Aorta (tissue), 5 donors: ENCODE data around the gene MRPS18B. TPM values are rescaled to one million over a fixed set of nuclear protein-coding genes. Genes with fewer than 3 reads are reported as not detected.

ENCODE experiments used
- ATAC-seq: fragments of 200-7000 bp; cut with Tn5 transposase; one replicate; pipeline ENCODE4 v1.9.1; 2022; ENCODE audit warnings: moderate library complexity; ENCODE audit not compliant: low FRiP score
- DNase-seq, 2 donors: peaks; one replicate each; pipeline ENCODE4 v3.0.0-alpha.2; 2020
- H3K27ac ChIP-seq, 2 donors: one replicate each; pipeline ENCODE4 v1.5.1; 2013; ENCODE audit warnings: low read length in 2 of 2, mild to moderate bottlenecking in 2 of 2, moderate library complexity in 2 of 2, control low read depth in 1 of 2, inconsistent platforms in 1 of 2, low read depth in 1 of 2
- H3K27me3 ChIP-seq, 2 donors: one replicate each; pipeline ENCODE4 v1.6.1; 2013; ENCODE audit warnings: control low read depth in 1 of 2, low read length in 1 of 2, mild to moderate bottlenecking in 1 of 2, moderate library complexity in 1 of 2; ENCODE audit not compliant: insufficient read depth in 2 of 2, control insufficient read depth in 1 of 2
- H3K36me3 ChIP-seq, 2 donors: one replicate each; pipeline ENCODE4 v1.6.1; 2013; ENCODE audit warnings: control low read depth in 1 of 2, low read length in 1 of 2, mild to moderate bottlenecking in 1 of 2; ENCODE audit not compliant: insufficient read depth in 2 of 2, control insufficient read depth in 1 of 2
- H3K4me1 ChIP-seq, 2 donors: one replicate each; pipeline ENCODE4 v1.6.1; 2013; ENCODE audit warnings: low read length in 2 of 2, control low read depth in 1 of 2, mild to moderate bottlenecking in 1 of 2, moderate library complexity in 1 of 2; ENCODE audit not compliant: insufficient read depth in 2 of 2, control insufficient read depth in 1 of 2
- H3K4me3 ChIP-seq, 2 donors: one replicate each; pipeline ENCODE4 v1.5.1; 2013; ENCODE audit warnings: low read length in 2 of 2, control low read depth in 1 of 2, mild to moderate bottlenecking in 1 of 2
- H3K9me3 ChIP-seq: one replicate; pipeline ENCODE4 v1.6.1; 2013; ENCODE audit warnings: mild to moderate bottlenecking, low read length; ENCODE audit not compliant: control insufficient read depth
- WGBS, 2 donors: extraction: QIAGEN DNeasy Blood & Tissue Kit; methylation state at CpG; one replicate each; pipeline ENCODE4 v1.1.7; 2013; 5-methylcytosine and 5-hydroxymethylcytosine counted together
- intact Hi-C, 2 donors: fragments of 100-400 bp; cut with DNase I; formaldehyde crosslinking; loops; one replicate each; pipeline versions ENCODE4 v1.14.2 to v1.15.0; 2022
- polyA plus RNA-seq, 2 donors: library from polyadenylated mRNA; stranded (reverse); fragments of 200-250 nt; gene quantifications; one replicate each; pipeline ENCODE4 v1.2.3, GENCODE V29; 2013
- total RNA-seq, 2 donors: library from RNA; stranded (reverse); fragmentation: NEBNext Ultra II Directional; extraction: Animal tissue kit (Norgen Biotek cat#: 25700); gene quantifications; one replicate each; pipeline ENCODE4 v1.2.1, GENCODE V29; 2021
- donor health status: healthy with polysubstance abuse.
- donor health status: Bipolar disorder and iron deficiency.
- donor health status: DM: no; HTN: no; CAD: no.
- donor health status: DM: no; HTN: no; CAD: no.
- donor health status: DM: yes; HTN: yes; CAD: no.

MRPS18B gene
- total and polyA plus RNA-seq, 4 donors: 26.6 to 45.6 (median 34.0) TPM

DNA sequence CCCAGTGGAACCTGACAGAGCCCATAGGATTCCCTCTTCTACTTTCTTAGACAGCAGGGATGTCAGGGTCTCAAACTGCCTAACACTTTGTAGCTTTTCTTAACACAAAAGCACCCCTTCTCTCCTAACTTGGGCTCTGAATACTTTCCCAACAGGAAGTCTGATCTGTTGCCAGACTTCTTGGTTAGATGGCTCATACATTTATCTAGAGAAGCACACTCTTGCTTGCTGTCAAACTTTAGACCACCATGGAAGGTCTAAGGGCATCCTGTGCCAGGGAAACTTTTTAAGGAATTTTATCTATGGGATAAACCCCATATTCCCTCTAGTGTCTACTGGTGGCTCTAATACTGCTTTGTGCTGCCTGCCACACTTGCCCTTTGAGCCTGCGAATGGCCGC, 26.0 kb downstream of the MRPS18B start:
- ATAC-seq: no peak
- Histone ChIP-seq H3K27me3 (no peaks in the 10 kb centered on the region), H3K27ac (no peak overlapping the region), H3K36me3 (peaks cover 0 to 2% of the 10 kb centered on the region in 2 donors), H3K4me3 (no peak overlapping the region), H3K4me1 (no peaks in the 10 kb centered on the region), H3K9me3 (no peaks in the 10 kb centered on the region)
- WGBS, 2 donors: 93 to 95% methylated on average over 2 of the region's 2 CpGs
- DNase-seq: no peak
- intact Hi-C loops: no loop called here

DNA sequence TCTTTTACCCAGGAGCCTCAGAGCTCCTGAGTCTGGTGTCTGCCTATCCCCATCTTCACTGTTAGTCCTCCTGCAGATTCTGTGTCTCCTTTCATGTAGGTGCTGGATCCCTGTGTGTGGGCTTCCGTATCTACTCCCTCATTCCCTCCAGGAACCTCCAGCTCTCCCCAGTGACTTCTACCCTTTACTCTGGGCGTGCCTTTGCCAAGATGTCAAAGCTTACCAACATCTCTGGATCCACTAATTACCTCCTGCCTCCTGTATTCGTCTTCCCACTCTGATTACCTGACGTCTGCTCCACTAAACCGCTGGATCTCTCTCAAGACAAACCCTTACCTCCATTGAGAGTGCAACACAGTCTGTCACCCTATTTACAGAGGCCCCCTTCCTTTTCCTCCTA, 27.1 kb downstream of the MRPS18B start:
- intact Hi-C loops: no loop called here
- Histone ChIP-seq H3K36me3 (peaks cover 0 to 2% of the 10 kb centered on the region in 2 donors), H3K4me1 (no peaks in the 10 kb centered on the region), H3K27me3 (no peaks in the 10 kb centered on the region), H3K4me3 (no peak overlapping the region), H3K9me3 (no peaks in the 10 kb centered on the region), H3K27ac (no peak overlapping the region)
- WGBS, 2 donors: 82 to 86% methylated on average over 5 of the region's 5 CpGs
- DNase-seq: no peak
- no peak for ATAC-seq

DNA sequence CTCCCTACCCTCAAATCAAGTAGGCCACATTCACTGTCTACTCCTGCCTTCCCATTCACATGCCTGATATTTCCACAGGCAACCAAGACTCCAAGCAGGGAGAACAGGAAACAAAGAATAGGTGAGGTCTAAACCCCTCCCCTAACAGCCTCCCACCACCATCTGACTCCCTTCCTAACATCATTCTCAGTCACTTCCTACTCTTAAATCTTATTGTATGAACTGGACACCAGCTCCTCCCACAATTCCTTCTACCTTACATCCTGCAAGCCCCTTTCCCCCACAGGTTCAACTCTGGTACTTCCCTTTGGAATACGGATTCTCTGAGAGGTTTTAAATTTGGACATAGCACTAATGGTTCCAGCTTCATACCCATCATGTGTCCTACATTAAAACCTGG, 28.3 kb downstream of the MRPS18B start:
- Histone ChIP-seq H3K4me3 (no peak overlapping the region), H3K27me3 (no peaks in the 10 kb centered on the region), H3K27ac (no peak overlapping the region), H3K36me3 (no peaks in the 10 kb centered on the region), H3K4me1 (no peaks in the 10 kb centered on the region), H3K9me3 (no peaks in the 10 kb centered on the region)
- 70 to 79% methylated on average over 1 of the region's 1 CpG for WGBS, 2 donors
- intact Hi-C loops: no loop called here
- no peak for DNase-seq
- ATAC-seq: no peak

DNA sequence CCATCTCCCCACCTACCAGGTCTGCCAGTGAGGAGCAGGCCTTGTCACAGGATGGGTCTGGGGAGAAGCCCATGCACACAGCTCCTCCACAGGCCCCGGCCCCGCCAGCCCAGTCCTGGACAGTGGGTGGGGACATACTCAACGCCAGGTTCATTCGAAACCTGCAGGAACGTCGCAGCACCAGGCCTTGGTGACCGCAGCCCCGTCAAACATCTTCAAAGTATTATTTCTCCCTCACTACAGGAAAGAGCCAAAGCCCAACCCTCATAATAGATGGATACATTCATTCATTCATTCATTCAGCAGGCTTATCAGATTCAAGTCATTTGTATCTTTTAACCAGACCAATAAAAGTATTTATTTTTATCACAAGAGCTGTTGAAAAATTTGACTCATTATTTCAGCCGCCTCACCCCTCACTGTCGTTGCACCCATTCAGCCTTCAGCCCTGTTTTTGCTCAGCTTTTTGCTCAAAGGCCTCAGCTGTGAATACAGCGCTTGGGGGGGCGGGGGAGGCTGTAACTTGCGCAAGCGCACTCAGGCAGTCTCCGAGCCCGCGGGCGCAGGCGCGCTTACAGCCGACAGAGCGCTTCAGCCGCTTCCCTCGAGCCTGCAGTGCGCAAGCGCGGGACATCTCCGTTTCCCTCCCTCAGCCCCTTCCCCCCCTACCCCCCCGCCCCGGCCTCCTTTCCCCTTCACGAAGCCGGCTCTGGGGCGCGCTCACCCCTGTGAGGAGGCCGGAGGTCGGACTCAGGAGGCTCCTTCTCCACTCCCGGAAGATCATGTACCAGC, 29.0 kb downstream of the MRPS18B start, which contains the start of gene C6orf136:
Gene C6orf136 (plus strand): TSS at position 684 of the 792 bp plus-strand sequence. CDS start 99 bp downstream, at position 783.
- peak; percentile 95 to 98 for DNase-seq
- WGBS, 2 donors: 10 to 11% methylated on average over 29 to 37 of the region's 37 CpGs
- no peaks in the 10 kb centered on the region for H3K9me3 ChIP-seq
- intact Hi-C loops: no loop called here
- H3K4me1 ChIP-seq: no peaks in the 10 kb centered on the region
- H3K36me3 ChIP-seq: no peaks in the 10 kb centered on the region
- peak within 1 kb of the TSS; percentile 7 to 46 for H3K27ac ChIP-seq
- H3K4me3 ChIP-seq: peak within 1 kb of the TSS; percentile 63 to 88
- peak; percentile 91 for ATAC-seq
- H3K27me3 ChIP-seq: no peaks in the 10 kb centered on the region

DNA sequence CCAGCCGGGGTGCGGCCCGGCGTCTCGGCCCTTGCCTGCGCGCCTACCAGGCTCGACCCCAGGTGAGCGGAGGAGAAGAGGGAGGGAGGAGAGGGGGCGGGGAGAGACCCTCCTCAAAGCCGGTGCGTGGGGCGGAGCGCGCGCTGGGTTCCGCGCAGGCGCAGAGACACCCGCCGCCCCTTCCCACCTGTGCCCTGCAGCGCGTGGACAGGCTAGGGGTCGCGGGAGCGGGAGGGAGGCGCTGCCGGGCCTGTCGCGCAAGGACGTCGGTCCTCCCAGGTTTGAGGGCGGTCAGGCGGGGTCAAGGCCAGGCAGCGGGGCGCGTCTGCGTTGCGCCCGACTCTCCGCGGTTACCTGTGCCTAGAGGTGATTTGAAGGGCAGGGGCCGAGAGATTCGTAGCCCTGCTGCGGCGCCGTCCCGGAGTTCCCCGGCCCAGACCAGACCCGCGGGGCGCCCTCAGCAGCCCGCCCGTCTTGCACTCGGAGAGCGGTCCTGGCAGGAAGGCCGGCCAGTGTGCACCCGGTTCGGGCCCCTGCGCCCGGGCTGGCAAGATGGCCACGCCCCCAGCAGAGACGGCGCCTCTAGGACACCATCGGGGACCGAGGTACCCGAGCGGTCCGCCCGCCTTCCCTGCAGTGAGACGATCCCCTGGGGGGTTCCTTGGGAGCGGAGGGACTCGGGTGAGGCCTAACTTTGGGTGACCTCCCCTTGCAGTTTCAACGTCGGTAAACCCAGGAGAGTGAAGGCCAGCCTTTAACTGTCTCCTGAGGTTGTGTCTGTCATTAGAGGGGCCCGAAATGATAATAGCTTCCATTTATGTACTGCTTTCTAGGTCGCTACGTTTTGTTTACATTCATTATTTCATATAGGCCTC, 29.8 kb downstream of the MRPS18B start:
- H3K9me3 ChIP-seq: no peaks in the 10 kb centered on the region
- ATAC-seq (peak; percentile 83), DNase-seq (peak; percentile 85 to 91)
- no peaks in the 10 kb centered on the region for H3K27me3 ChIP-seq
- no peaks in the 10 kb centered on the region for H3K4me1 ChIP-seq
- WGBS, 2 donors: 1% methylated on average over 50 to 78 of the region's 78 CpGs
- intact Hi-C loops: no loop called here
- peak overlapping the region; percentile 7 to 46 for H3K27ac ChIP-seq
- H3K4me3 ChIP-seq: peak overlapping the region; percentile 63 to 88
- H3K36me3 ChIP-seq: no peaks in the 10 kb centered on the region

DNA sequence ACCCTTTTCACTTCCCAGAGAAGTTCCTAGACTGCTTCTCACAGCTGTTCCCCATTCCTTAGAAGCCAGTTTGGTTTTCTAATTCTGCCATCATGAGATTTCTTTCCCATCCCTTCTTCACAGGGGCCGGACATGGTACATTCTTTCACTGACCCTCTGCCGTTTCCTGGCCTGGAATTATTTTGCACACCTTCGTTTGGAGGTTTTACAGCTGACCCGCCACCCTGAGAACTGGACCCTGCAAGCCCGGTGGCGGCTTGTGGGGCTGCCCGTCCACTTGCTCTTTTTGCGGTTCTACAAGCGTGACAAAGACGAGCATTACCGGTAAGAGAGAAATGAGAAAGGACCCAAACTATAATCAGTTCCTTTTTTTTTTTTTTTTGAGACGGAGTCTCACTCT, 33.5 kb downstream of the MRPS18B start:
- Histone ChIP-seq H3K27ac (no peak overlapping the region), H3K9me3 (no peaks in the 10 kb centered on the region), H3K4me1 (no peaks in the 10 kb centered on the region), H3K4me3 (no peak overlapping the region), H3K27me3 (no peaks in the 10 kb centered on the region), H3K36me3 (peaks cover 0 to 2% of the 10 kb centered on the region in 2 donors)
- ATAC-seq: no peak
- intact Hi-C loops: no loop called here
- 87 to 91% methylated on average over 12 of the region's 12 CpGs for WGBS, 2 donors
- DNase-seq: no peak

DNA sequence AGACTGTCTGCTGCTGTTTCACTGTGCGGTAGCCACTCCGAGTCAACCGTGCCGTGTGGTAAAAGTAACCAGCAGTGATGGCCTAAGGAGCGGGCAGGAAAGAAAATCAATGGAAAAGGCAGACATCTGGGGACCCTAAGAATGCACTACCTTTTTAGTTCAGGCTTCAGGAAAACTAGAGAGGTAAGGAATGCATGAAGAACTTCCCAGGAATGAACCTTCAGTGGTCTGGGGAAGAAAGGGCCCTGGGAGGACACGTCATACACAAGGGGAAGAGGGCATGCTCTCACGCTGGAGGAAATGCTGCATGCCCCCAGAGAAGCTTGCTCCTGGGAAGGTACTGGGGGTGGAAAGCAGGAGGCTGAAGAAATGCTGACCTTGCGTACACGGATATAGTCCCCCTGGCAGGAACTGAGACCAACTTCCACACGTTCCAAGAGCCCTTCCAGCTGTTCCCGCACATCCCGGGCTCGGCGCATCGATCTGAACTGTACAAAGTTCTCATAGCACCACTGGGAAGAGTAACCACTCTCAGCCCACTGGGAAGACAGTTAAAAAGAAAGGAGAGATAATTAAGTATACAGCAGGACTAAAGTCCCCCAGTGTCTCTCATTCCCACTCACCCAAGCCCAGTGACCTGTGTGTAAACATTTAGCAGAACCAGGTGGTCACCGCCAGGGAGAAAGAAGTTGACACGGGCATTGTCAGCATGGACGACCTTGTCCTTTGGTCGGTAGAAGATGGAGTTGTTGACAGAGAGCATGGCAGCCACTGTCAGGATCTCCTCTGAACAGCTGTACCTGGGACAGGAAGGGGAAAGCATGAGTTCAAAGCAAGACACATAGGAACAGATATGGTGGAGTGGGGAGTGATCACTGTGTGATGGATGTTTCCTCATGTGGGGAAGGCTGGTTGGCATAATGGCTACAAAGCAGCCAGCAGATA, 37.4 kb downstream of the MRPS18B start:
- H3K9me3 ChIP-seq: no peaks in the 10 kb centered on the region
- intact Hi-C loops: no loop called here
- H3K4me1 ChIP-seq: no peaks in the 10 kb centered on the region
- 89 to 94% methylated on average over 19 of the region's 19 CpGs for WGBS, 2 donors
- H3K27me3 ChIP-seq: no peaks in the 10 kb centered on the region
- H3K4me3 ChIP-seq: no peak overlapping the region
- no peak for ATAC-seq
- H3K27ac ChIP-seq: no peak overlapping the region
- H3K36me3 ChIP-seq: peaks cover 2 to 10% of the 10 kb centered on the region in 2 donors
- DNase-seq: no peak

DNA sequence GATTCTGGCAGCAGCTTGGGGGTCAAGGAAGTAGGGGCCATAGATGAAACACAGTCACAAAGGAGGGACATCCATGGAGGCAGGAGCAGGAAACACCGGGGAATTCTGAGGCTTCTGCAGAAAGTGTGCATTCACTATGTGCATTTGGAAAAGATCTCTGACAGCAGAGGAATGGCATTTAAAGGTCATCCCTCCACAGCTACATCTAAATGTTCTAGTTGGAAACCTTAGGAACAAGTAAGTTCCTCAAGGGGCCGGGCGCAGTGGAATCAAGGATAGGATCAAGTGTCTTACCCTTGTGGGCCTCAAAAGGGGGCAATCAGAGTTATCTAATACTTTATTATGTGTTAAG, 38.1 kb downstream of the MRPS18B start:
- Histone ChIP-seq H3K27me3 (no peaks in the 10 kb centered on the region), H3K36me3 (peaks cover 2 to 10% of the 10 kb centered on the region in 2 donors), H3K4me1 (no peaks in the 10 kb centered on the region), H3K9me3 (no peaks in the 10 kb centered on the region), H3K4me3 (no peak overlapping the region), H3K27ac (no peak overlapping the region)
- WGBS, 2 donors: 94 to 97% methylated on average over 3 of the region's 3 CpGs
- ATAC-seq: no peak
- DNase-seq: no peak
- intact Hi-C loops: no loop called here
